ENCODE data around the gene TSEN2. TPM values are rescaled to one million over a fixed set of nuclear protein-coding genes. Genes with fewer than 3 reads are reported as not detected.

Gene TSEN2
- total and polyA plus RNA-seq, 2 of the 13 experiments (the other 11 are each of a cell fraction or from before 2014, with no cell fraction given) = 11.0 to 17.3 TPM

DNA sequence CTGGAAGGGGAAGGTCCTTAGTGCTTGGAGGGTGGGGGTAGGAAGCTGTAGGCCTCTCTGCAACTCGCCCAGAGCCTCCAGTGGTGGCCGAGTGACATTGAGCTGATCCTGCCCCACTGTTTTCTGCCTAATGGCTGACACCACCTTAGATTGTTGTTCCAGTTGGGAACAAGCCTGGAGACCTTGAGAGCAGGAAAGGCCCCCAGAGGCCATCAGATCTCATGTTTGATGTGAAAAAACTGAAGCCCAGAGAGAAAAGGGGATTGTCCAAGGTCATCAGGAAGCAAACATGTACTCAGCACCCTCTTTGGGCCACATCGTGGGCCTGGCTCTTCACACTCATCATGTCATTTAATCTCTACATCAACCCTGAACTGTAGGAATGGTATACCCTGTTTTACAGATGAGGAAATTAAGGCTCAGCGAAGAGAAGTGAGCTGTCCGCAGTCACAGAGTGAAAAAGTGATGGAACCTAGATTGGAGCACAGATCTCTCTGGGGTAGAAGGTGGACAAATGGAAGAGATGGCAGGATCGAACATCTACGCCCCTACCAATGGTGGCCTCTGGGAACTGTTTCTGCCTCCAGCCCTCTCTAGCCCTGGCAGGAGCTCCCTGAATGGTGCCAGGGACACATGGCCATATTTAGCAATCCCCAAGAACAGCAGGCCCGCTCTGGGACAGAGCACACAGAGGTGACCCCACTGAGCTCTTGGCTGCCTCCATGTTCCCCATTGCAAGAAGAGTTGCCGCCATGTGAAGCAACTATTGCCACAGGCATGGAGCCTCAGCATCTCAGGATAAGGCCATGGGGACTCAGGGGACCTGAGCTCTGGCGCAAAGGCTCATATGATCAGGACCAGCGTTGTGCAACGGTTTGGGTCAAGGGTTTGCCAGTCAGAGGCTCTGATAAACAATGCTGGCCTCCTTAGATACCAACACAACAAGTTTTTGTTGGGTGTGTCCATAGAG, 31.6 kb upstream of the TSEN2 start (continued):
- TF ChIP-seq, protein P1, sequence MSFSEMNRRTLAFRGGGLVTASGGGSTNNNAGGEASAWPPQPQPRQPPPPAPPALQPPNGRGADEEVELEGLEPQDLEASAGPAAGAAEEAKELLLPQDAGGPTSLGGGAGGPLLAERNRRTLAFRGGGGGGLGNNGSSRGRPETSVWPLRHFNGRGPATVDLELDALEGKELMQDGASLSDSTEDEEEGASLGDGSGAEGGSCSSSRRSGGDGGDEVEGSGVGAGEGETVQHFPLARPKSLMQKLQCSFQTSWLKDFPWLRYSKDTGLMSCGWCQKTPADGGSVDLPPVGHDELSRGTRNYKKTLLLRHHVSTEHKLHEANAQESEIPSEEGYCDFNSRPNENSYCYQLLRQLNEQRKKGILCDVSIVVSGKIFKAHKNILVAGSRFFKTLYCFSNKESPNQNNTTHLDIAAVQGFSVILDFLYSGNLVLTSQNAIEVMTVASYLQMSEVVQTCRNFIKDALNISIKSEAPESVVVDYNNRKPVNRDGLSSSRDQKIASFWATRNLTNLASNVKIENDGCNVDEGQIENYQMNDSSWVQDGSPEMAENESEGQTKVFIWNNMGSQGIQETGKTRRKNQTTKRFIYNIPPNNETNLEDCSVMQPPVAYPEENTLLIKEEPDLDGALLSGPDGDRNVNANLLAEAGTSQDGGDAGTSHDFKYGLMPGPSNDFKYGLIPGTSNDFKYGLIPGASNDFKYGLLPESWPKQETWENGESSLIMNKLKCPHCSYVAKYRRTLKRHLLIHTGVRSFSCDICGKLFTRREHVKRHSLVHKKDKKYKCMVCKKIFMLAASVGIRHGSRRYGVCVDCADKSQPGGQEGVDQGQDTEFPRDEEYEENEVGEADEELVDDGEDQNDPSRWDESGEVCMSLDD (CRISPR knock-in tag; IDR thresholded peaks at IDR 0.05; ENCODE audit: borderline replicate concordance) = no peak
- TF ChIP-seq FOXA1 (IDR thresholded peaks at IDR 0.05) (no peak), FOXA1 (CRISPR knock-in tag; IDR thresholded peaks at IDR 0.05) (0 out of 2 replicates have a peak, but pooled peaks have one; percentile 32), ZEB1 (IDR thresholded peaks at IDR 0.05; ENCODE audit: insufficient replicate concordance, low read depth) (no peak), HOXD1 (CRISPR knock-in tag; IDR thresholded peaks at IDR 0.05) (no peak), SMYD3 (CRISPR knock-in tag; IDR thresholded peaks at IDR 0.05) (no peak), STAT5B (CRISPR knock-in tag; IDR thresholded peaks at IDR 0.05) (no peak), WIZ (CRISPR knock-in tag; IDR thresholded peaks at IDR 0.05) (peak; percentile 64; the same call in 1 of the 2 replicates), PRPF4 (IDR thresholded peaks at IDR 0.05; ENCODE audit: low read depth, low read length, poor library complexity, severe bottlenecking) (no peak), RXRA (CRISPR knock-in tag; IDR thresholded peaks at IDR 0.05) (no peak; the same call in 1 of the 2 replicates), HES4 (CRISPR knock-in tag; IDR thresholded peaks at IDR 0.05; ENCODE audit: borderline replicate concordance) (no peak)
- TF ChIP-seq, protein P2, sequence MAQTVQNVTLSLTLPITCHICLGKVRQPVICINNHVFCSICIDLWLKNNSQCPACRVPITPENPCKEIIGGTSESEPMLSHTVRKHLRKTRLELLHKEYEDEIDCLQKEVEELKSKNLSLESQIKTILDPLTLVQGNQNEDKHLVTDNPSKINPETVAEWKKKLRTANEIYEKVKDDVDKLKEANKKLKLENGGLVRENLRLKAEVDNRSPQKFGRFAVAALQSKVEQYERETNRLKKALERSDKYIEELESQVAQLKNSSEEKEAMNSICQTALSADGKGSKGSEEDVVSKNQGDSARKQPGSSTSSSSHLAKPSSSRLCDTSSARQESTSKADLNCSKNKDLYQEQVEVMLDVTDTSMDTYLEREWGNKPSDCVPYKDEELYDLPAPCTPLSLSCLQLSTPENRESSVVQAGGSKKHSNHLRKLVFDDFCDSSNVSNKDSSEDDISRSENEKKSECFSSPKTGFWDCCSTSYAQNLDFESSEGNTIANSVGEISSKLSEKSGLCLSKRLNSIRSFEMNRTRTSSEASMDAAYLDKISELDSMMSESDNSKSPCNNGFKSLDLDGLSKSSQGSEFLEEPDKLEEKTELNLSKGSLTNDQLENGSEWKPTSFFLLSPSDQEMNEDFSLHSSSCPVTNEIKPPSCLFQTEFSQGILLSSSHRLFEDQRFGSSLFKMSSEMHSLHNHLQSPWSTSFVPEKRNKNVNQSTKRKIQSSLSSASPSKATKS (CRISPR knock-in tag; IDR thresholded peaks at IDR 0.05) = no peak
- TF ChIP-seq, protein P3, sequence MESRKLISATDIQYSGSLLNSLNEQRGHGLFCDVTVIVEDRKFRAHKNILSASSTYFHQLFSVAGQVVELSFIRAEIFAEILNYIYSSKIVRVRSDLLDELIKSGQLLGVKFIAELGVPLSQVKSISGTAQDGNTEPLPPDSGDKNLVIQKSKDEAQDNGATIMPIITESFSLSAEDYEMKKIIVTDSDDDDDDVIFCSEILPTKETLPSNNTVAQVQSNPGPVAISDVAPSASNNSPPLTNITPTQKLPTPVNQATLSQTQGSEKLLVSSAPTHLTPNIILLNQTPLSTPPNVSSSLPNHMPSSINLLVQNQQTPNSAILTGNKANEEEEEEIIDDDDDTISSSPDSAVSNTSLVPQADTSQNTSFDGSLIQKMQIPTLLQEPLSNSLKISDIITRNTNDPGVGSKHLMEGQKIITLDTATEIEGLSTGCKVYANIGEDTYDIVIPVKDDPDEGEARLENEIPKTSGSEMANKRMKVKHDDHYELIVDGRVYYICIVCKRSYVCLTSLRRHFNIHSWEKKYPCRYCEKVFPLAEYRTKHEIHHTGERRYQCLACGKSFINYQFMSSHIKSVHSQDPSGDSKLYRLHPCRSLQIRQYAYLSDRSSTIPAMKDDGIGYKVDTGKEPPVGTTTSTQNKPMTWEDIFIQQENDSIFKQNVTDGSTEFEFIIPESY (CRISPR knock-in tag; IDR thresholded peaks at IDR 0.05) = peak; percentile 74; the same call in 1 of the 2 replicates
- TF ChIP-seq, protein P4, sequence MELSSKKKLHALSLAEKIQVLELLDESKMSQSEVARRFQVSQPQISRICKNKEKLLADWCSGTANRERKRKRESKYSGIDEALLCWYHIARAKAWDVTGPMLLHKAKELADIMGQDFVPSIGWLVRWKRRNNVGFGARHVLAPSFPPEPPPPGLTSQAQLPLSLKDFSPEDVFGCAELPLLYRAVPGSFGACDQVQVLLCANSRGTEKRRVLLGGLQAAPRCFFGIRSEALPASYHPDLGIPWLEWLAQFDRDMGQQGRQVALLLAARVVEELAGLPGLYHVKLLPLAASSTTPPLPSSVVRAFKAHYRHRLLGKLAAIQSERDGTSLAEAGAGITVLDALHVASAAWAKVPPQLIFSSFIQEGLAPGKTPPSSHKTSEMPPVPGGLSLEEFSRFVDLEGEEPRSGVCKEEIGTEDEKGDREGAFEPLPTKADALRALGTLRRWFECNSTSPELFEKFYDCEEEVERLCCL (CRISPR knock-in tag; IDR thresholded peaks at IDR 0.05; ENCODE audit: borderline replicate concordance) = no peak
- TF ChIP-seq, protein P5, sequence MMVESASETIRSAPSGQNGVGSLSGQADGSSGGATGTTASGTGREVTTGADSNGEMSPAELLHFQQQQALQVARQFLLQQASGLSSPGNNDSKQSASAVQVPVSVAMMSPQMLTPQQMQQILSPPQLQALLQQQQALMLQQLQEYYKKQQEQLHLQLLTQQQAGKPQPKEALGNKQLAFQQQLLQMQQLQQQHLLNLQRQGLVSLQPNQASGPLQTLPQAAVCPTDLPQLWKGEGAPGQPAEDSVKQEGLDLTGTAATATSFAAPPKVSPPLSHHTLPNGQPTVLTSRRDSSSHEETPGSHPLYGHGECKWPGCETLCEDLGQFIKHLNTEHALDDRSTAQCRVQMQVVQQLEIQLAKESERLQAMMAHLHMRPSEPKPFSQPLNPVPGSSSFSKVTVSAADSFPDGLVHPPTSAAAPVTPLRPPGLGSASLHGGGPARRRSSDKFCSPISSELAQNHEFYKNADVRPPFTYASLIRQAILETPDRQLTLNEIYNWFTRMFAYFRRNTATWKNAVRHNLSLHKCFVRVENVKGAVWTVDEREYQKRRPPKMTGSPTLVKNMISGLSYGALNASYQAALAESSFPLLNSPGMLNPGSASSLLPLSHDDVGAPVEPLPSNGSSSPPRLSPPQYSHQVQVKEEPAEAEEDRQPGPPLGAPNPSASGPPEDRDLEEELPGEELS (CRISPR knock-in tag; IDR thresholded peaks at IDR 0.05) = peak; percentile 91
